GM23338 (cell line): ENCODE data around the gene CPD. TPM values are rescaled to one million over a fixed set of nuclear protein-coding genes. Genes with fewer than 3 reads are reported as not detected.

ENCODE experiments used
- ATAC-seq: fragments of 200-7000 bp; cut with Tn5 transposase; 3 replicates; pipeline ENCODE4 v1.9.1; 2020
- DNase-seq: peaks from one replicate; pipeline ENCODE4 v3.0.0-alpha.2; 2015; ENCODE audit warnings: low spot score
- H2AFZ ChIP-seq: fragments of 200-600 bp; sonication (generic); 2 replicates; pipeline ENCODE4 v1.8.0; 2016; ENCODE audit warnings: antibody characterized with exemption, mild to moderate bottlenecking, moderate library complexity
- H3F3A ChIP-seq: fragments of 200-600 bp; sonication (generic); replicated peaks from 2 replicates; pipeline ENCODE4 v1.8.0; 2017; ENCODE audit warnings: antibody characterized with exemption, mixed run types, low read depth
- H3K27ac ChIP-seq: fragments of 200-600 bp; sonication (generic); 2 replicates; pipeline ENCODE4 v1.6.1; 2016; ENCODE audit warnings: low read depth
- H3K27me3 ChIP-seq: fragments of 200-600 bp; sonication (generic); 2 replicates; pipeline ENCODE4 v1.8.0; 2016; ENCODE audit warnings: mild to moderate bottlenecking, mixed run types, moderate library complexity; ENCODE audit not compliant: insufficient read depth
- H3K36me3 ChIP-seq: fragments of 200-600 bp; sonication (generic); 2 replicates; pipeline ENCODE4 v1.8.0; 2016; ENCODE audit warnings: mild to moderate bottlenecking; ENCODE audit not compliant: insufficient read depth
- H3K4me1 ChIP-seq: fragments of 200-600 bp; sonication (generic); 2 replicates; pipeline ENCODE4 v1.8.0; 2016; ENCODE audit warnings: mild to moderate bottlenecking, moderate library complexity; ENCODE audit not compliant: insufficient read depth
- H3K4me2 ChIP-seq: fragments of 200-600 bp; sonication (generic); 2 replicates; pipeline ENCODE4 v1.7.1; 2017; ENCODE audit warnings: mixed run types
- H3K4me3 ChIP-seq: fragments of 200-600 bp; sonication (generic); 2 replicates; pipeline ENCODE4 v1.6.1; 2016; ENCODE audit warnings: mixed run types
- H3K79me2 ChIP-seq: fragments of 200-600 bp; sonication (generic); replicated peaks from 2 replicates; pipeline ENCODE4 v1.8.0; 2017; ENCODE audit warnings: mild to moderate bottlenecking; ENCODE audit not compliant: insufficient read depth
- H3K9me2 ChIP-seq: fragments of 200-600 bp; sonication (generic); 2 replicates; pipeline ENCODE4 v1.8.0; 2017; ENCODE audit not compliant: insufficient read depth
- H4K20me1 ChIP-seq: fragments of 200-600 bp; sonication (generic); replicated peaks from 2 replicates; pipeline ENCODE4 v1.8.0; 2017; ENCODE audit warnings: mild to moderate bottlenecking; ENCODE audit not compliant: insufficient read depth
- H3K27ac Mint-ChIP-seq: 2 replicates; pipeline ENCODE4 v1.8.0; 2020; ENCODE audit warnings: inconsistent platforms, mild to moderate bottlenecking, moderate library complexity, mixed read lengths
- H3K27me3 Mint-ChIP-seq: 3 replicates; pipeline ENCODE4 v1.8.0; 2022; ENCODE audit warnings: low read depth, mild to moderate bottlenecking, moderate library complexity, mixed read lengths, inconsistent platforms; ENCODE audit not compliant: insufficient read depth, poor library complexity
- H3K36me3 Mint-ChIP-seq: 3 replicates; pipeline ENCODE4 v1.8.0; 2021; ENCODE audit warnings: low read depth, mild to moderate bottlenecking, inconsistent platforms, moderate library complexity, mixed read lengths
- H3K4me1 Mint-ChIP-seq: 3 replicates; pipeline ENCODE4 v1.8.0; 2020; ENCODE audit warnings: mild to moderate bottlenecking, inconsistent platforms, mixed read lengths
- H3K4me3 Mint-ChIP-seq: 3 replicates; pipeline ENCODE4 v1.8.0; 2021; ENCODE audit warnings: moderate library complexity, mild to moderate bottlenecking, inconsistent platforms, mixed read lengths
- H3K9me3 Mint-ChIP-seq: 3 replicates; pipeline ENCODE4 v1.8.0; 2020; ENCODE audit warnings: moderate library complexity, mild to moderate bottlenecking, inconsistent platforms, mixed read lengths
- CREB1 ChIP-seq: fragments of 250-450 bp; sonication (Bioruptor Pico); IDR thresholded peaks from 2 replicates; pipeline ENCODE4 v1.5.0; 2020; ENCODE audit warnings: low read depth, mild to moderate bottlenecking, moderate library complexity
- EZH2phosphoT487 ChIP-seq: fragments of 200-600 bp; sonication (generic); IDR thresholded peaks from one replicate; pipeline ENCODE4 v1.8.1; 2018; ENCODE audit warnings: antibody characterized with exemption; ENCODE audit not compliant: unreplicated experiment
- NANOG ChIP-seq: IDR thresholded peaks from 2 replicates; pipeline ENCODE4 v1.6.1; 2016; ENCODE audit warnings: antibody characterized with exemption, borderline replicate concordance
- POLR2AphosphoS5 ChIP-seq: IDR thresholded peaks from 2 replicates; pipeline ENCODE4 v1.6.1; 2016; ENCODE audit warnings: antibody characterized with exemption, low read depth
- ZNF114 ChIP-seq: fragments of 250-450 bp; sonication (Bioruptor Pico); IDR thresholded peaks from 2 replicates; pipeline ENCODE4 v1.5.0; 2020; ENCODE audit warnings: mild to moderate bottlenecking, moderate library complexity
- polyA plus RNA-seq: library from polyadenylated mRNA; unstranded; fragments of >200 nt; fragmentation: Nextera tagmentation; extraction: Ambion mirVana; gene quantifications from 2 replicates; pipeline ENCODE4 v1.2.1, GENCODE V29; 2016
- total RNA-seq: library from RNA; depleted of rRNA; stranded (reverse); fragments of >200 nt; shearing (Covaris generic); gene quantifications from 2 replicates; pipeline ENCODE4 v1.2.3, GENCODE V29; 2014
- TF ChIP-seq, protein P1 (sequence below): IDR thresholded peaks from 2 replicates; pipeline ENCODE4 v1.6.1; 2016; ENCODE audit warnings: antibody characterized with exemption
- TF ChIP-seq, protein P2 (sequence below): fragments of 250-450 bp; sonication (Bioruptor Pico); IDR thresholded peaks from 2 replicates; pipeline ENCODE4 v1.5.0; 2020; ENCODE audit warnings: mild to moderate bottlenecking, moderate library complexity
- TF ChIP-seq, protein P3 (sequence below), 2 experiments: fragments of 200-600 bp in 1 of 2; sonication (generic) in 1 of 2; conservative IDR thresholded peaks; 2 replicates each; pipeline versions ENCODE4 v1.5.1 to v1.6.1; 2016 to 2017; ENCODE audit warnings: antibody characterized with exemption in 2 of 2, low read depth in 2 of 2, mild to moderate bottlenecking in 2 of 2, moderate library complexity in 1 of 2

Gene CPD
- total and polyA plus RNA-seq, 2 experiments from 2014 or later, result 6.2 to 57.8 TPM

DNA sequence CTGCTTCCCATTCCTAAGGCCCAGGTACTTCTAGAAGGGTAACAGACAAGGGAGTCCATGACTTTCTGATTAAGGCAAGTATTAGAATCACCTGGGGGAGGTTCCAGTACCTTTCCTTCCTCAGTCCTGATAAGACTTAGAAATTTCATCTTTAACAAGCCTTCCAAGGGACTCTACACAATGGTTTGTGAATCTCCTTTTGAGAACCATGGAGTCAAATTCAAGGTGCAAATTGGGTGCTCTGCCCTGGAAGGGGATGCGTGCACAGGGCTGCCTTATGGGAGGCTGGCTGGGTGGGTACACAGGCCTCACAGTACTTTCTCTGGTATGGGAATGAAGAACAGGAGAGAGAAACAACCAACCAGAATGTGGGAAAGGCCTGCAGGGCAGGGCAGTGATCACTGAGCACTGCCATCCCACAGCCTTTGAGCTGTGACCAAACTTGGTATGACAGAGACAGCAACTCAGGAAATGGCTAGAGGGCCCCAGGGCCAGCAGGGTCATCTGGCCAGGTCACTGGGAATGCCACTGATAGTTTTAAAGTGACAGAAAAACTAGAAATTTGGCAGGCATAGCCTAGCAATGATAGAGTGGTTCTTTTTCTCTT lies 41.2 kb upstream of the CPD start:
- TF ChIP-seq CREB1 (CRISPR knock-in tag) (no peak), EZH2phosphoT487 (no peak), ZNF114 (CRISPR knock-in tag) (no peak), POLR2AphosphoS5 (no peak), NANOG (no peak)
- TF ChIP-seq, protein P1, sequence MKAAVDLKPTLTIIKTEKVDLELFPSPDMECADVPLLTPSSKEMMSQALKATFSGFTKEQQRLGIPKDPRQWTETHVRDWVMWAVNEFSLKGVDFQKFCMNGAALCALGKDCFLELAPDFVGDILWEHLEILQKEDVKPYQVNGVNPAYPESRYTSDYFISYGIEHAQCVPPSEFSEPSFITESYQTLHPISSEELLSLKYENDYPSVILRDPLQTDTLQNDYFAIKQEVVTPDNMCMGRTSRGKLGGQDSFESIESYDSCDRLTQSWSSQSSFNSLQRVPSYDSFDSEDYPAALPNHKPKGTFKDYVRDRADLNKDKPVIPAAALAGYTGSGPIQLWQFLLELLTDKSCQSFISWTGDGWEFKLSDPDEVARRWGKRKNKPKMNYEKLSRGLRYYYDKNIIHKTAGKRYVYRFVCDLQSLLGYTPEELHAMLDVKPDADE, result no peak
- TF ChIP-seq, protein P2, sequence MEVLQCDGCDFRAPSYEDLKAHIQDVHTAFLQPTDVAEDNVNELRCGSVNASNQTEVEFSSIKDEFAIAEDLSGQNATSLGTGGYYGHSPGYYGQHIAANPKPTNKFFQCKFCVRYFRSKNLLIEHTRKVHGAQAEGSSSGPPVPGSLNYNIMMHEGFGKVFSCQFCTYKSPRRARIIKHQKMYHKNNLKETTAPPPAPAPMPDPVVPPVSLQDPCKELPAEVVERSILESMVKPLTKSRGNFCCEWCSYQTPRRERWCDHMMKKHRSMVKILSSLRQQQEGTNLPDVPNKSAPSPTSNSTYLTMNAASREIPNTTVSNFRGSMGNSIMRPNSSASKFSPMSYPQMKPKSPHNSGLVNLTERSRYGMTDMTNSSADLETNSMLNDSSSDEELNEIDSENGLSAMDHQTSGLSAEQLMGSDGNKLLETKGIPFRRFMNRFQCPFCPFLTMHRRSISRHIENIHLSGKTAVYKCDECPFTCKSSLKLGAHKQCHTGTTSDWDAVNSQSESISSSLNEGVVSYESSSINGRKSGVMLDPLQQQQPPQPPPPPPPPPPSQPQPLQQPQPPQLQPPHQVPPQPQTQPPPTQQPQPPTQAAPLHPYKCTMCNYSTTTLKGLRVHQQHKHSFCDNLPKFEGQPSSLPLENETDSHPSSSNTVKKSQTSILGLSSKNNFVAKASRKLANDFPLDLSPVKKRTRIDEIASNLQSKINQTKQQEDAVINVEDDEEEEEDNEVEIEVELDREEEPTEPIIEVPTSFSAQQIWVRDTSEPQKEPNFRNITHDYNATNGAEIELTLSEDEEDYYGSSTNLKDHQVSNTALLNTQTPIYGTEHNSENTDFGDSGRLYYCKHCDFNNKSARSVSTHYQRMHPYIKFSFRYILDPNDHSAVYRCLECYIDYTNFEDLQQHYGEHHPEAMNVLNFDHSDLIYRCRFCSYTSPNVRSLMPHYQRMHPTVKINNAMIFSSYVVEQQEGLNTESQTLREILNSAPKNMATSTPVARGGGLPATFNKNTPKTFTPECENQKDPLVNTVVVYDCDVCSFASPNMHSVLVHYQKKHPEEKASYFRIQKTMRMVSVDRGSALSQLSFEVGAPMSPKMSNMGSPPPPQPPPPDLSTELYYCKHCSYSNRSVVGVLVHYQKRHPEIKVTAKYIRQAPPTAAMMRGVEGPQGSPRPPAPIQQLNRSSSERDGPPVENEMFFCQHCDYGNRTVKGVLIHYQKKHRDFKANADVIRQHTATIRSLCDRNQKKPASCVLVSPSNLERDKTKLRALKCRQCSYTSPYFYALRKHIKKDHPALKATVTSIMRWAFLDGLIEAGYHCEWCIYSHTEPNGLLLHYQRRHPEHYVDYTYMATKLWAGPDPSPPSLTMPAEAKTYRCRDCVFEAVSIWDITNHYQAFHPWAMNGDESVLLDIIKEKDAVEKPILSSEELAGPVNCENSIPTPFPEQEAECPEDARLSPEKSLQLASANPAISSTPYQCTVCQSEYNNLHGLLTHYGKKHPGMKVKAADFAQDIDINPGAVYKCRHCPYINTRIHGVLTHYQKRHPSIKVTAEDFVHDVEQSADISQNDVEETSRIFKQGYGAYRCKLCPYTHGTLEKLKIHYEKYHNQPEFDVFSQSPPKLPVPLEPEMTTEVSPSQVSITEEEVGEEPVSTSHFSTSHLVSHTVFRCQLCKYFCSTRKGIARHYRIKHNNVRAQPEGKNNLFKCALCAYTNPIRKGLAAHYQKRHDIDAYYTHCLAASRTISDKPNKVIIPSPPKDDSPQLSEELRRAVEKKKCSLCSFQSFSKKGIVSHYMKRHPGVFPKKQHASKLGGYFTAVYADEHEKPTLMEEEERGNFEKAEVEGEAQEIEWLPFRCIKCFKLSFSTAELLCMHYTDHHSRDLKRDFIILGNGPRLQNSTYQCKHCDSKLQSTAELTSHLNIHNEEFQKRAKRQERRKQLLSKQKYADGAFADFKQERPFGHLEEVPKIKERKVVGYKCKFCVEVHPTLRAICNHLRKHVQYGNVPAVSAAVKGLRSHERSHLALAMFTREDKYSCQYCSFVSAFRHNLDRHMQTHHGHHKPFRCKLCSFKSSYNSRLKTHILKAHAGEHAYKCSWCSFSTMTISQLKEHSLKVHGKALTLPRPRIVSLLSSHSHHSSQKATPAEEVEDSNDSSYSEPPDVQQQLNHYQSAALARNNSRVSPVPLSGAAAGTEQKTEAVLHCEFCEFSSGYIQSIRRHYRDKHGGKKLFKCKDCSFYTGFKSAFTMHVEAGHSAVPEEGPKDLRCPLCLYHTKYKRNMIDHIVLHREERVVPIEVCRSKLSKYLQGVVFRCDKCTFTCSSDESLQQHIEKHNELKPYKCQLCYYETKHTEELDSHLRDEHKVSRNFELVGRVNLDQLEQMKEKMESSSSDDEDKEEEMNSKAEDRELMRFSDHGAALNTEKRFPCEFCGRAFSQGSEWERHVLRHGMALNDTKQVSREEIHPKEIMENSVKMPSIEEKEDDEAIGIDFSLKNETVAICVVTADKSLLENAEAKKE, result no peak
- TF ChIP-seq, protein P3, sequence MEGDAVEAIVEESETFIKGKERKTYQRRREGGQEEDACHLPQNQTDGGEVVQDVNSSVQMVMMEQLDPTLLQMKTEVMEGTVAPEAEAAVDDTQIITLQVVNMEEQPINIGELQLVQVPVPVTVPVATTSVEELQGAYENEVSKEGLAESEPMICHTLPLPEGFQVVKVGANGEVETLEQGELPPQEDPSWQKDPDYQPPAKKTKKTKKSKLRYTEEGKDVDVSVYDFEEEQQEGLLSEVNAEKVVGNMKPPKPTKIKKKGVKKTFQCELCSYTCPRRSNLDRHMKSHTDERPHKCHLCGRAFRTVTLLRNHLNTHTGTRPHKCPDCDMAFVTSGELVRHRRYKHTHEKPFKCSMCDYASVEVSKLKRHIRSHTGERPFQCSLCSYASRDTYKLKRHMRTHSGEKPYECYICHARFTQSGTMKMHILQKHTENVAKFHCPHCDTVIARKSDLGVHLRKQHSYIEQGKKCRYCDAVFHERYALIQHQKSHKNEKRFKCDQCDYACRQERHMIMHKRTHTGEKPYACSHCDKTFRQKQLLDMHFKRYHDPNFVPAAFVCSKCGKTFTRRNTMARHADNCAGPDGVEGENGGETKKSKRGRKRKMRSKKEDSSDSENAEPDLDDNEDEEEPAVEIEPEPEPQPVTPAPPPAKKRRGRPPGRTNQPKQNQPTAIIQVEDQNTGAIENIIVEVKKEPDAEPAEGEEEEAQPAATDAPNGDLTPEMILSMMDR (conservative IDR thresholded peaks at IDR 0.05; ENCODE audit: low read depth in 2 of 2), result no peak
- peaks cover 13% of the 10 kb centered on the region for H3K4me1 Mint-ChIP-seq

More for the DNA sequence above, 41.2 kb upstream of the CPD start:
- H3K27ac Mint-ChIP-seq, result no peak overlapping the region
- H3K36me3 Mint-ChIP-seq, result no peaks in the 10 kb centered on the region
- Histone ChIP-seq H2AFZ (no peak overlapping the region), H3K27ac (no peak overlapping the region), H4K20me1 (0 out of 2 replicates have a peak, but pooled peaks cover 3% of the 10 kb centered on the region), H3K9me2 (no peaks in the 10 kb centered on the region; the same call in 1 of the 2 replicates), H3F3A (no peaks in the 10 kb centered on the region), H3K4me3 (no peak overlapping the region), H3K4me2 (no peak overlapping the region), H3K27me3 (no peaks in the 10 kb centered on the region), H3K79me2 (no peaks in the 10 kb centered on the region), H3K36me3 (no peaks in the 10 kb centered on the region), H3K4me1 (no peaks in the 10 kb centered on the region)
- no peak overlapping the region for H3K4me3 Mint-ChIP-seq
- H3K9me3 Mint-ChIP-seq, result no peaks in the 10 kb centered on the region; the same call in 2 of the 3 replicates
- peaks cover 8% of the 10 kb centered on the region for H3K27me3 Mint-ChIP-seq
- no peak for DNase-seq
- ATAC-seq, result no peak
